ENCODE results near the gene PCSK5.

The PCSK5 gene

DNA sequence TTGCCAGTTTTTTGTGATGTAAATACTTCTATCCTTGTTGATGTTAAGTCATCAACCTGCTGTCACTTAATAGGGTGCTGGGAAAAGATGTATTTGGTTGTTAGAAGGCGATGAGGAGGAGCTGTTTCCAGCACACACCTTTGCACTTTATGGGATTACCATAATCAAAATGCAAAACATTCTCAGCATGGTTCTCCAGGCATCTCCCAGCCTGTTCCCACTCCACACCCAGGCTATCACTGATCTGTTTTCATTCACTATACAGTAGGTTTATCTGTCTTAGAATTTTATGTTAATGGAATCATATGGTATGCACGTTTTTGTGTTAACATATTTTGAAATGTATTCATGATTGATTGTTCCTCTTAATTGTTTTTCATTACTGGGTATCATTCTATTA is 35.9 kb downstream of the PCSK5 start:
- DNase-seq (ENCODE audit: low spot score), result no peak
- in situ Hi-C loops (cut with MboI; ENCODE audit: low sequenced_read_pairs, unreplicated experiment), result no loop called here

DNA sequence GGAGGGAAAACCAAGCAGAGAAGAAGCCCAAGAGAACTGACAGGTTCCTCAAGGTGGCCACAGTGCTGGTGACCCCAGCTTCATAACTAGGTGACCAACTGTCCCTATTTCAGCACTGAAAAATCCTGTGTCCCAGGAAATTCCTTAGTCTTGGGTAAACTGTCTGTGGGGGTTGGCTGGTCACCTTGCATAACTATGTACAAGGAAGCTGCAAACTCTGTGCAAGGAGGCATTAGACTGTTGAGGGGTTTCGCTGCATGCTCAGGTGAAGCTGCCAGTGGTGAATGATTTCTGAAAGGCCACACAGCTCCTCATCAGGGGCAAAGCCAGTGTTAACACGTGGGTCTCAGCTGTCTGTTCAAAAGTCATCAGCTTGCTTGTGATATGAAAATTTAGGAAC is 36.9 kb downstream of the PCSK5 start:
- TF ChIP-seq, protein P1, sequence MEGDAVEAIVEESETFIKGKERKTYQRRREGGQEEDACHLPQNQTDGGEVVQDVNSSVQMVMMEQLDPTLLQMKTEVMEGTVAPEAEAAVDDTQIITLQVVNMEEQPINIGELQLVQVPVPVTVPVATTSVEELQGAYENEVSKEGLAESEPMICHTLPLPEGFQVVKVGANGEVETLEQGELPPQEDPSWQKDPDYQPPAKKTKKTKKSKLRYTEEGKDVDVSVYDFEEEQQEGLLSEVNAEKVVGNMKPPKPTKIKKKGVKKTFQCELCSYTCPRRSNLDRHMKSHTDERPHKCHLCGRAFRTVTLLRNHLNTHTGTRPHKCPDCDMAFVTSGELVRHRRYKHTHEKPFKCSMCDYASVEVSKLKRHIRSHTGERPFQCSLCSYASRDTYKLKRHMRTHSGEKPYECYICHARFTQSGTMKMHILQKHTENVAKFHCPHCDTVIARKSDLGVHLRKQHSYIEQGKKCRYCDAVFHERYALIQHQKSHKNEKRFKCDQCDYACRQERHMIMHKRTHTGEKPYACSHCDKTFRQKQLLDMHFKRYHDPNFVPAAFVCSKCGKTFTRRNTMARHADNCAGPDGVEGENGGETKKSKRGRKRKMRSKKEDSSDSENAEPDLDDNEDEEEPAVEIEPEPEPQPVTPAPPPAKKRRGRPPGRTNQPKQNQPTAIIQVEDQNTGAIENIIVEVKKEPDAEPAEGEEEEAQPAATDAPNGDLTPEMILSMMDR (IDR thresholded peaks at IDR 0.05; ENCODE audit: borderline replicate concordance, control extremely low read depth, extremely low read depth, insufficient read depth, missing control alignments), result no peak
- DNase-seq (ENCODE audit: low spot score), result no peak
- in situ Hi-C loops (cut with MboI; ENCODE audit: low sequenced_read_pairs, unreplicated experiment), result no loop called here

More for the DNA sequence above, 35.9 kb downstream of the PCSK5 start:
- TF ChIP-seq, protein P1 (IDR thresholded peaks at IDR 0.05; ENCODE audit: borderline replicate concordance, control extremely low read depth, extremely low read depth, insufficient read depth, missing control alignments), result no peak

DNA sequence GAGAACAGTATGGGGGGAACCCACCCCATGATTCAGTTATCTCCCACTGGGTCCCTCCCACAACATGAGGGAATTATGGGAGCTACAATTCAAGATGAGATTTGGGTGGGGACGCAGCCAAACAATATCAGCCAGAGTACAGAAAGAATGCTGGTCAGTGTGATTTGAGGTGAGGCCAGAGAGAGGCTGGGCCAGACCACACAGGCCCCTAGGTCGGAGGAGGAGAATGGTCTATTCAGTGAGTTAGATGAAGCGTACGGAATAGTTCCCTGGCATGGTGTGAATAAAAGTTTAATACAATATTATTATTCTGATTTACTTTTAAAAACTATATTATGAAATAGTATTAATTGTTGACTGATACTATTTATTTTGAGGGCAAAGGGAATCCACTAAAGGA is 39.7 kb downstream of the PCSK5 start:
- in situ Hi-C loops (cut with MboI; ENCODE audit: low sequenced_read_pairs, unreplicated experiment), result no loop called here
- TF ChIP-seq, protein P1 (IDR thresholded peaks at IDR 0.05; ENCODE audit: borderline replicate concordance, control extremely low read depth, extremely low read depth, insufficient read depth, missing control alignments), result no peak
- DNase-seq (ENCODE audit: low spot score), result no peak

DNA sequence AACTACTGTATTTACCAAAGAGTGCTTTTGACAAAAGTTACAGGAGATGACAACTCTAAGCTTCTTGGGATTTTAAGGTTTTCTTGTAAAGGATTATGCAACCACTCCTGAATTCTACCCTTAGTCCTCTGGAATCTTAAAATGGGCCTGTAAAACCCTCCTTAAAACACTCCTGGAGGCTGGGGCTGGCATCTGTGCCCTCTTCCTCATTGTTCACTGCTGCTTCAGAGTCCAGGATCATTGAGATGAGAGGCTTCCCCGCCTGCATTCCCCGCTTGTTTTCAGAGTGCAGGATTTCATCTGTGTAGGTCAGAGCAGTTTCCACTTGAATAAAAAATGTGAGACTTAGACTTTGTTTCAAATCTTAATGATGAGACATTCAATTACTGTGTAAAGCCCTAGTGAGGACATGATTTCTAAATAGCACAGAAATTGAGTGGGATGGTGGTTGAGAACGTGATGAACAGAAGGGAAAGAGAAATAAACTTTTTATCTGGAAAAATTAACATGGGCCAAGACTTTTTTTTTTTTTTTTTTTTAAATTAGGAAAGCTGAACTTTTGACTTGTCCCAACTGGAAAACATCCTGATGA is 40.4 kb downstream of the PCSK5 start:
- DNase-seq (ENCODE audit: low spot score), result no peak
- TF ChIP-seq, protein P1 (IDR thresholded peaks at IDR 0.05; ENCODE audit: borderline replicate concordance, control extremely low read depth, extremely low read depth, insufficient read depth, missing control alignments), result no peak
- in situ Hi-C loops (cut with MboI; ENCODE audit: low sequenced_read_pairs, unreplicated experiment), result no loop called here

DNA sequence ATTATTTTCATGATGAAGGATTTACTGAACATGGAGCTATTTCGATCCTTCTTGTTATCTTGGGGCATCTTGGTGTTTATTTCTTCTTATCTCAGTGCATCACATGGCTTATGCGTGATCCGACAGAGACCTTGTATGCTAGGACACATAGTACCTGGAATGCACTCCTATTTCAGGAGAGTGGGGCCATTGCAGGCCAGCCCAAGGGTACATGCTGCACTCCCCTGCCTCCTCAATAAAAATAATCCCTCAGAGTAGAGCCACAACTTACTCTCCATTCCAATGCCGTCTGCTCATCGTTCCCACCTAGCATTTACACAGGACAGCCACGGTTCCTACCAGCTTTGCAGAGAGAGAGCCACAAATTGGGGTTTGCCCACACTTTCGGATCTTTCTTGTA is 43.5 kb downstream of the PCSK5 start:
- in situ Hi-C loops (cut with MboI; ENCODE audit: low sequenced_read_pairs, unreplicated experiment), result no loop called here
- TF ChIP-seq, protein P1 (IDR thresholded peaks at IDR 0.05; ENCODE audit: borderline replicate concordance, control extremely low read depth, extremely low read depth, insufficient read depth, missing control alignments), result no peak
- DNase-seq (ENCODE audit: low spot score), result no peak

DNA sequence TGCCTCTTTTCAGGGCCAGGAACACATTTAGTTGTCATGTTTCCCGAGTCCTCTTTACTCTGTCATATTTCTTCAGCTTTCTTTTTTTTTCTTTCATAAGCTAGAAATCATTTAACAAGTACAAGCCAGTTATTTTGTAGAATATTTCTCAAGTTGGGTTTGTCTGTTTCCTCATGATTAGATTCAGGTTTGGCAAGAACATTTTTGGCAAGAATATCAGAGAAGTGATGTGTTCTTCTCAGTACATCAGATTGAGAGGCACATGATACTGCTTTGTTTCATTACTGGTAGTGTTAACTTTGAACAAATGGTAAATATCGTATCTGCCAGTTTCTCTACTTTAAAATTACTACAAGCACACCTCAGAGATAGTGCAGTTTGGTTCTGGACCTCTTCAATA is 45.1 kb downstream of the PCSK5 start:
- DNase-seq (ENCODE audit: low spot score), result no peak
- in situ Hi-C loops (cut with MboI; ENCODE audit: low sequenced_read_pairs, unreplicated experiment), result no loop called here
- TF ChIP-seq, protein P1 (IDR thresholded peaks at IDR 0.05; ENCODE audit: borderline replicate concordance, control extremely low read depth, extremely low read depth, insufficient read depth, missing control alignments), result no peak

Measured in GM13976 (cell line).